Measurements from ENCODE around the gene LILRA2. TPM values are rescaled to one million over a fixed set of nuclear protein-coding genes. Genes with fewer than 3 reads are reported as not detected.
"Not testable (repeated sequence)": the region's sequence is repeated elsewhere in the genome, so short reads cannot be mapped to it uniquely, and the experiment has no call there.

The LILRA2 gene
- total and polyA plus RNA-seq, 2 experiments from 2014 or later, result not detected

DNA sequence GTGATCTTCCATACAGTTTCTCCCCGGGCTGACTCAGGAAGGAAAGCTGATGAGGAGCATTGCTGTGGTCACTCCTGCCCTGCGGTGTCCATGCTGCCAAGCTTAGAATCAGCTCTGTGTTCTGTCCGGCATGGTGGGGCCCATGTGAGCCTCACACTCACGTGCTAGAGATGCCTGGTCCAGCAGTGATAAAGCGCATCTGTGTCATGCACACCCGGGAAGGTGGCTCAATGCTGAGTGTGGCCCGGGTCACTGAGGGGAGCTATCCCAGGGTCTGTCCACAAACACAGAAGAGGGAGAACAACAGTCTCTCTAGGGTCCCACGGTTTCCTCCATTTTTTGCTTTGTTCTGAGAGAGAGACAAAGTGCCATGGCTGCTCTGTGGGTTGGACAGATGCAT, 53.2 kb downstream of the LILRA2 start (continued):
- TF ChIP-seq CREB1 (CRISPR knock-in tag; IDR thresholded peaks at IDR 0.05; ENCODE audit: low read depth) (no peak), ZNF114 (CRISPR knock-in tag; IDR thresholded peaks at IDR 0.05) (no peak), STAT1 (IDR thresholded peaks at IDR 0.05; ENCODE audit: unreplicated experiment) (no peak), NANOG (IDR thresholded peaks at IDR 0.05; ENCODE audit: borderline replicate concordance) (no peak)
- TF ChIP-seq, protein P1, sequence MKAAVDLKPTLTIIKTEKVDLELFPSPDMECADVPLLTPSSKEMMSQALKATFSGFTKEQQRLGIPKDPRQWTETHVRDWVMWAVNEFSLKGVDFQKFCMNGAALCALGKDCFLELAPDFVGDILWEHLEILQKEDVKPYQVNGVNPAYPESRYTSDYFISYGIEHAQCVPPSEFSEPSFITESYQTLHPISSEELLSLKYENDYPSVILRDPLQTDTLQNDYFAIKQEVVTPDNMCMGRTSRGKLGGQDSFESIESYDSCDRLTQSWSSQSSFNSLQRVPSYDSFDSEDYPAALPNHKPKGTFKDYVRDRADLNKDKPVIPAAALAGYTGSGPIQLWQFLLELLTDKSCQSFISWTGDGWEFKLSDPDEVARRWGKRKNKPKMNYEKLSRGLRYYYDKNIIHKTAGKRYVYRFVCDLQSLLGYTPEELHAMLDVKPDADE (IDR thresholded peaks at IDR 0.05), result no peak
- TF ChIP-seq, protein P2, sequence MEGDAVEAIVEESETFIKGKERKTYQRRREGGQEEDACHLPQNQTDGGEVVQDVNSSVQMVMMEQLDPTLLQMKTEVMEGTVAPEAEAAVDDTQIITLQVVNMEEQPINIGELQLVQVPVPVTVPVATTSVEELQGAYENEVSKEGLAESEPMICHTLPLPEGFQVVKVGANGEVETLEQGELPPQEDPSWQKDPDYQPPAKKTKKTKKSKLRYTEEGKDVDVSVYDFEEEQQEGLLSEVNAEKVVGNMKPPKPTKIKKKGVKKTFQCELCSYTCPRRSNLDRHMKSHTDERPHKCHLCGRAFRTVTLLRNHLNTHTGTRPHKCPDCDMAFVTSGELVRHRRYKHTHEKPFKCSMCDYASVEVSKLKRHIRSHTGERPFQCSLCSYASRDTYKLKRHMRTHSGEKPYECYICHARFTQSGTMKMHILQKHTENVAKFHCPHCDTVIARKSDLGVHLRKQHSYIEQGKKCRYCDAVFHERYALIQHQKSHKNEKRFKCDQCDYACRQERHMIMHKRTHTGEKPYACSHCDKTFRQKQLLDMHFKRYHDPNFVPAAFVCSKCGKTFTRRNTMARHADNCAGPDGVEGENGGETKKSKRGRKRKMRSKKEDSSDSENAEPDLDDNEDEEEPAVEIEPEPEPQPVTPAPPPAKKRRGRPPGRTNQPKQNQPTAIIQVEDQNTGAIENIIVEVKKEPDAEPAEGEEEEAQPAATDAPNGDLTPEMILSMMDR (conservative IDR thresholded peaks at IDR 0.05; ENCODE audit: low read depth in 2 of 2), result no peak

DNA sequence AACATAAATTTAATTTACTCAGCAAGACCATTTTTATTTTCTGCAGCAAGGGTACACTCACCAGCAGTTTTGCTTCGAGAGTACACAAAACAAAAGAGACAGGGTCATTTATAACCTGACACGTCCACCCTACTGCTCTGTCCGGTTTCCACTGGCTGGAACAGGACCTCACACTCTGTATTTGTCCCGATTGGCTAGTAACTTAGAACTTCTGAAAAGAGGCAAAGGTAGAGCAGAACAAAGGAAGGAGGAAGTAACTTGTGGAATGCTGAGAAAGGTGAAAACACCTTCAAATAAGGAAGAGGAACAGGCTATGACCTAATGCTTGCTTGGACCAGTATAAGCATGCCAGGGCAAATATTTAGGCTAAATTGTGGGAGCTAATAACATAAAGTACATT, 54.3 kb downstream of the LILRA2 start:
- H3K27me3 ChIP-seq (ENCODE audit: insufficient read depth); ATAC-seq; H2AFZ ChIP-seq; H3K4me1 ChIP-seq (ENCODE audit: insufficient read depth); H3K27ac Mint-ChIP-seq; H3K79me2 ChIP-seq (replicated peaks; ENCODE audit: insufficient read depth); H3K4me1 Mint-ChIP-seq; H3K36me3 ChIP-seq (ENCODE audit: insufficient read depth); H3K4me2 ChIP-seq; H3K9me2 ChIP-seq (ENCODE audit: insufficient read depth); H3K27me3 Mint-ChIP-seq (ENCODE audit: insufficient read depth, low read depth, poor library complexity); DNase-seq (ENCODE audit: low spot score); H3K4me3 ChIP-seq; H3K4me3 Mint-ChIP-seq; H4K20me1 ChIP-seq (replicated peaks; ENCODE audit: insufficient read depth); H3K27ac ChIP-seq (ENCODE audit: low read depth); H3F3A ChIP-seq (replicated peaks; ENCODE audit: low read depth): not testable (repeated sequence)
- Mint-ChIP-seq H3K9me3 (peaks cover 93% of the 10 kb centered on the region), H3K36me3 (ENCODE audit: low read depth) (peaks cover 49% of the 10 kb centered on the region)

DNA sequence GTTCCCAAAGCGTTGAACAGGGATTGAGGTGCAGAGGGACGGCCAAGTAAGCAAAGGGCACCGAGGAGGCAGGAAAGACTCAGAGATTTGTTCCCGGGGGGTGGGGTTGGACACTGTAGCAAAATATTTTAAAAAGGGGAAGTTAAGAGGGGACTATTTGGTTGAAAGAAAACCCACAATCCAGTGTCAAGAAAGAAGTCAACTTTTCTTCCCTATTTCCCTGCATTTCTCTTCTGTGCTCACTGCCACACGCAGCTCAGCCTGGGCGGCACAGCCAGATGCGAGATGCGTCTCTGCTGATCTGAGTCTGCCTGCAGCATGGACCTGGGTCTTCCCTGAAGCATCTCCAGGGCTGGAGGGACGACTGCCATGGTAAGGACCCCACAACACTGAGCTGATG, 56.7 kb downstream of the LILRA2 start, which contains the start of gene LILRB1:
Gene LILRB1, plus strand, starts transcription at position 223 of the 400 bp plus-strand sequence. CDS start 590 bp downstream, outside the sequence.
- ATAC-seq; H3F3A ChIP-seq (replicated peaks; ENCODE audit: low read depth); H3K27me3 Mint-ChIP-seq (ENCODE audit: insufficient read depth, low read depth, poor library complexity); H3K4me3 ChIP-seq; H2AFZ ChIP-seq; H3K79me2 ChIP-seq (replicated peaks; ENCODE audit: insufficient read depth); DNase-seq (ENCODE audit: low spot score); H3K4me3 Mint-ChIP-seq; H3K9me2 ChIP-seq (ENCODE audit: insufficient read depth); H3K4me1 ChIP-seq (ENCODE audit: insufficient read depth); H3K4me1 Mint-ChIP-seq; H3K27me3 ChIP-seq (ENCODE audit: insufficient read depth); H3K4me2 ChIP-seq; H3K36me3 ChIP-seq (ENCODE audit: insufficient read depth); H4K20me1 ChIP-seq (replicated peaks; ENCODE audit: insufficient read depth); H3K27ac ChIP-seq (ENCODE audit: low read depth); H3K27ac Mint-ChIP-seq: not testable (repeated sequence)
- peaks cover 39% of the 10 kb centered on the region for H3K36me3 Mint-ChIP-seq (ENCODE audit: low read depth)
- peaks cover 93% of the 10 kb centered on the region for H3K9me3 Mint-ChIP-seq

DNA sequence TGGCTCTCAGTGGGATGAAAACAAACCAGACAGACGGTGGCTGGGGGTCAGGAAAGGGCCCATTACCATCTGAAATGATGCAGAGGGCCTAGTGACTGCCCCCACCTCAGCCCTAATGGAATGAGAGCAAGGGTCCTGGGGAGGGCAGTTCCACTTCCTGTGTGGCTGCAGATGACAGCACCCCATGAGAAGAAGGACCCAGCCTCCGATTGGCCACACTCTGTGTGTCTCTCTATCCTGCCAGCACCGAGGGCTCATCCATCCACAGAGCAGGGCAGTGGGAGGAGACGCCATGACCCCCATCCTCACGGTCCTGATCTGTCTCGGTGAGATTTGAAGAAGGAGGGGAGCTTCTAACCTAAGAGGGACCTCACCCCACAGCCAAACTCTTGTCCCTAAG, 57.2 kb downstream of the LILRA2 start:
- no peaks in the 10 kb centered on the region for H3K4me1 Mint-ChIP-seq
- peaks cover 5% of the 10 kb centered on the region for H3K27me3 Mint-ChIP-seq (ENCODE audit: insufficient read depth, low read depth, poor library complexity)
- H3K9me3 Mint-ChIP-seq, result peaks cover 93% of the 10 kb centered on the region
- no peaks in the 10 kb centered on the region for H4K20me1 ChIP-seq (replicated peaks; ENCODE audit: insufficient read depth)
- H3K9me2 ChIP-seq (ENCODE audit: insufficient read depth), result no peaks in the 10 kb centered on the region
- no peaks in the 10 kb centered on the region for H3K27me3 ChIP-seq (ENCODE audit: insufficient read depth)
- no peak overlapping the region for H3K27ac Mint-ChIP-seq
- no peaks in the 10 kb centered on the region for H3K36me3 ChIP-seq (ENCODE audit: insufficient read depth)
- no peak for ATAC-seq
- no peaks in the 10 kb centered on the region for H3K79me2 ChIP-seq (replicated peaks; ENCODE audit: insufficient read depth)
- H3K4me3 Mint-ChIP-seq, result no peak overlapping the region
- H3K4me3 ChIP-seq, result no peak overlapping the region
- H3F3A ChIP-seq (replicated peaks; ENCODE audit: low read depth), result no peaks in the 10 kb centered on the region
- H2AFZ ChIP-seq, result no peak overlapping the region
- H3K4me2 ChIP-seq, result no peak overlapping the region
- H3K27ac ChIP-seq (ENCODE audit: low read depth), result no peak overlapping the region
- H3K36me3 Mint-ChIP-seq (ENCODE audit: low read depth), result peaks cover 36% of the 10 kb centered on the region
- no peak for DNase-seq (ENCODE audit: low spot score)
- H3K4me1 ChIP-seq (ENCODE audit: insufficient read depth), result no peaks in the 10 kb centered on the region
- TF ChIP-seq, protein P2 (conservative IDR thresholded peaks at IDR 0.05; ENCODE audit: low read depth in 2 of 2), result no peak
- no peak for TF ChIP-seq ZNF114 (CRISPR knock-in tag; IDR thresholded peaks at IDR 0.05)
- no peak for TF ChIP-seq NANOG (IDR thresholded peaks at IDR 0.05; ENCODE audit: borderline replicate concordance)
- no peak for TF ChIP-seq STAT1 (IDR thresholded peaks at IDR 0.05; ENCODE audit: unreplicated experiment)
- no peak for TF ChIP-seq EZH2phosphoT487 (IDR thresholded peaks at IDR 0.05; ENCODE audit: unreplicated experiment)
- no peak for TF ChIP-seq POLR2AphosphoS5 (IDR thresholded peaks at IDR 0.05; ENCODE audit: low read depth)
- no peak for TF ChIP-seq ZNF331 (CRISPR knock-in tag; IDR thresholded peaks at IDR 0.05; ENCODE audit: low read depth)
